Stimulated activated CD4-positive, alpha-beta T cell treated with anti-CD3 and anti-CD28 coated beads, Interleukin-12 subunit alpha, Interleukin-12 subunit beta, amount 100 ng/mL, for 48 hours (primary cell): ENCODE data around the gene CDH13.

ENCODE experiments used
- DNase-seq, 3 donors: peaks; one replicate each; pipeline ENCODE4 v3.0.0-alpha.2; 2020; ENCODE audit warnings: low read depth in 2 of 3, low spot score in 1 of 3

The CDH13 gene

GRCh38 chr16:83727018-83727417 lies 1100.2 kb downstream of the CDH13 start:
- no peak for DNase-seq

DNA sequence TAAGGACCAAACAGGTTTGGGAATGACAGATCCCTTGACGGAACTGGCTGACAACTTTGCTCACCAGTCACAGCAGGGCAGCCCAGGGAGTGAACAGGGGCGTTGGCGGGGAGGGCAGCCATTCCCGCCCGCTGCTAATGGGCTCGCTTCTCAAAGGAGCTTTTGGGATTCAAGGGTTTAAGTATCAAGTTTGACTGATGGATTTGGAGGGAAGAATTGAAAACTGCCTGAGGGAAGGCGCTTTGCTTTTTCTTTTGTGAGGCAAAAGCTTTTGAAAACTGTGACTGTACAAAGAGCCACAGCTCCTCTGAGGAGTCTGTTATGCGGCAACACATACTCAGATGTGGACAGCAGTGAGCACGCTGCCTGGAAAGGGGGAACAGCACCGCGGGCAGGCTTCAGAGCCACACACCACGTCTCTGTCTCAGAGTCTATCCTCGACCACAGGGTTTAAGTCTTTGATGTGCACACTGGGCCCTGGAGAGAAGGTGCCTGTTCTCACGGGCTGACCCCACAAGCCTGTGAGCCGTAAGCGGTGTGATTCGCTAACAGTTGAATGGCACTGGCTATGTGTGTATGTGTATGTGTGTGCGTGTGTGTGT lies 1101.1 kb downstream of the CDH13 start:
- no peak for DNase-seq

GRCh38 chr16:83728492-83728891 lies 1101.7 kb downstream of the CDH13 start:
- DNase-seq = no peak

GRCh38 chr16:83730812-83731211 lies 1104.0 kb downstream of the CDH13 start:
- DNase-seq = no peak

DNA sequence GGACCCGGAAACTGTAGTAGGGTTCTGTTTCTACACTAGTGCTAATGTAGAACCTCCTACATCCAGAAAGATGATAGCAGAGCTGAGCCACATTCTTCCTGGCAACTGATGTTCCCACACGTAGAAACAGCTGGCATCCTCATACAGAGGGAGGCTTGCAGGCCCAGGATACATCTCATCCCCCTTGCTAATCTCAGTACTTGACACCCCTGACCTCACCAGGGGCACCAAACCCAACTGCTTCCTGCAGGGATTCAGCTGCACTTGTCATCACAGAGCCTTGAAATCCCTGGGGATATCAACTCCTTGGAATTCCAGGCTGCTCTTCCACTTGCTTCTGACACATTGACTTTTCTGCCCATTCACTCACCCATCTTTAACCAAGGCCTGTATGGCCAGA lies 1105.8 kb downstream of the CDH13 start:
- no peak for DNase-seq

GRCh38 chr16:83733301-83733700 lies 1106.5 kb downstream of the CDH13 start:
- no peak for DNase-seq

DNA sequence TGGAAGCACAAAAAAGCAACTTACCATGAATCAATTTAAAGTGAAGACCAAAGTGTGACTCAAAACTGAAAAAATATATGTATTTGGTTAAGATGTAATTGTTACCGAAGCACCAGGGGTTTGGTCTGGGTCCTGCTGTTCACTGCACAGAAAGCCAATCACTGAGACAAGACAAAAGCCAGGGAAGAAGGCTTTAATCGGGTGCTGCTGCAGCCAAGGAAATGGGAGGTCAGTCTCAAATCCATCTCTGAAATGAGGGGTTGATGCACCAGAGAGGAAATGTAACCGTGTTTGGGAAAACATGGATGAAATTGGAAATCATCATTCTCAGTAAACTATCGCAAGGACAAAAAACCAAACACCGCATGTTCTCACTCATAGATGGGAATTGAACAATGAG lies 1107.4 kb downstream of the CDH13 start:
- DNase-seq = no peak

GRCh38 chr16:83737729-83738354 lies 1111.1 kb downstream of the CDH13 start:
- no peak for DNase-seq

- DNase-seq = no peak
Observed at GRCh38 chr16:83738923-83739503, 1112.2 kb downstream of the CDH13 start.

DNA sequence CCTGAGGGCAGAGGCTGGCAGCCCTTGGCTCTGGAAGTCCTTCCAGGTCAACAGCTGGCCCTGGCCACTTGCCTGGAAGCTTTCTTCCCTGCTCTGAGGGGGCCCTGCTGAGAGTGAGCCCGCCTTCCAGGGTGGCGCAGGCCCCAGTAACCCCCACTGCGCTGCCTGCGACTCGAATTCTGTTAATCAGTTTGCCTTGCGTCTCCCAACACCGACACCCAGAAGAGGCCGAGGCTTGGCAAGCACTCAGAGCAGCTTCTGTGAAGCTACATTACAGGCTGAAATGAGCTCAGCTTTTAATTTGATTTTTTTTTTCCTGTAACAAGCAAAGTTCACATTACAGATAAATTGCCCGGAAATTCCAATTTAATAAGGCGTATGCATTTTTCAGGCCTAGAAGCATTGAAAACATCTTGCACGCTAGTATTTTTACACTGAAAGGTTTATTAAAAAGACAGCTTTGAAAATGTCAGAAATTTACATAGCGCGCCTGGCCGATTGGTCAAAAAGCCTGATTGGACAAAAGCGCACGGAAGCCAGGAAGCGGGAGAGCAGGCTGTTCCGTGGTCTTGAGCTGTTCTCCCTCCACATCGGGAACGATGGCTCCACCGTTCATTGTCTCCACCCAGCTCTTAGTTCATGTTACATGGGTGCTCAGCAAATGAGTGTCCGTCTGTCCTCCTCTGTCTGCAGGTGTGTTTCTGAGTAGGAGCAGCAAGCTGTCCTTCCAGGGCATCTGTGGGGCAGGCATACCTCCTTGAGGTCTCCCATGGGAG lies 1115.5 kb downstream of the CDH13 start:
- no peak for DNase-seq

DNA sequence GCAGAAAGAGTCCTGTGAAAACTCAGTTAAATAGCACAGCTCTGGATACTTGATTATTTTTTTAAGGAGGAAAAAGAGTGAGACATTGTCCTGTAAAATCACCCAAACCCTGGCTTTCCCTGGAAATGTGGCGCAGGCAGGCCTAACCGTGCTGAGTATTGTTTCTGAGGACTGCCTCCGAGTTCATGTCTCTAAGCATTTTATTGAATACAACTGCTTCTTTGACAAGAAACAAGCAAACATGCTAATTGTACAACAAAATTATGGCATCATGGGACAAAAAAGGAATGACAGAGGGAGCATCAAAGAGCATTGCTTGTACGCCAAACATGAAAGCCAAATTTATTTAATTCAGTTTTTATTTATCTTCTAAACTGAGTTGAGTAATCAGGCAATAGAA lies 1116.5 kb downstream of the CDH13 start:
- DNase-seq = no peak

- no peak for DNase-seq
Observed at GRCh38 chr16:83743720-83744119, 1117.0 kb downstream of the CDH13 start.

GRCh38 chr16:83744441-83744981 lies 1117.7 kb downstream of the CDH13 start:
- DNase-seq = no peak

- DNase-seq = no peak
Observed at GRCh38 chr16:83746611-83747010, 1119.8 kb downstream of the CDH13 start.

- DNase-seq = no peak
Observed at GRCh38 chr16:83747936-83748335, 1121.2 kb downstream of the CDH13 start.

GRCh38 chr16:83755391-83755790 lies 1128.6 kb downstream of the CDH13 start:
- no peak for DNase-seq

GRCh38 chr16:83762141-83762991 lies 1135.6 kb downstream of the CDH13 start:
- DNase-seq = no peak

GRCh38 chr16:83762992-83763358 lies 1136.2 kb downstream of the CDH13 start:
- DNase-seq = no peak

GRCh38 chr16:83768986-83769385 lies 1142.2 kb downstream of the CDH13 start:
- DNase-seq = no peak

DNA sequence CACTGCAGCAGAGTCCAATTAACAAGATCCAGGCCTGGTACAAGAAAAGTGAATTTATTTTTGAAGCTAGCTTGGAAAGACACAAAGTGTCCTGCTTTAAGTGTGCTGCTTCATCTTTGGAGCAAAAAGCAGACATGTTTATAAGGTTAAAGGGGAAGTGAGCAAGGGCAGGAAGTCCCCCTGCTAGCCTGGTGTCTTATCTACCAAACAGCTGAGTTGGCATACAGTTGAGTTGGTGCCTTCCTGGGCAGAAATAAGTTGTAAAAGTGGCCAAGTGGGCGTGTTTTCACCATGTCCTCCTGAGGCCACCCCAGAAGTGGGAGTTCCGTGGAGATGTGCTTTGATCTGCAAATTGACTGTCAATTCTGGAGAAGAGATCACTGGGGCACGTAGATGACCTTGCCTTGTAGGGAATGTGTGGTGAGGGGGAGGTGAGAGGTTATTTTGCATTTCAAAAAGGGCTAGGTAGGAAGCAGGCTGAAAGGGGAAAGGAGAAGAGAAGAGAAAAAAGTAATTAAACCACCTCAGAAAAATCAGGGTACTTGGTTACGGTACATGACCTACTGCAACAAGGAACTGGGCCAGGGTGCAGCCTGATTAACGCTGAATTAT lies 1142.7 kb downstream of the CDH13 start:
- no peak for DNase-seq
